K562 (cell line): ENCODE results near the gene RC3H2. TPM values are rescaled to one million over a fixed set of nuclear protein-coding genes. Genes with fewer than 3 reads are reported as not detected.

ENCODE experiments used
- CXXC5 ChIP-seq: fragments of 250-450 bp; sonication (Bioruptor Pico); IDR thresholded peaks from 2 replicates; pipeline ENCODE4 v1.8.0; 2022; ENCODE audit warnings: inconsistent platforms, mild to moderate bottlenecking, moderate library complexity
- GABPB1 ChIP-seq: sonication (generic); formaldehyde crosslinking; IDR thresholded peaks from 2 replicates; pipeline ENCODE4 v1.8.0; 2022; ENCODE audit warnings: mild to moderate bottlenecking, missing genetic modification reagents
- GTF3C2 ChIP-seq: IDR thresholded peaks from 3 replicates; pipeline ENCODE4 v1.6.1; 2011; ENCODE audit warnings: borderline replicate concordance, mild to moderate bottlenecking, moderate library complexity; ENCODE audit not compliant: insufficient read length; ENCODE audit errors: extremely low read depth
- HDGF ChIP-seq: fragments of 450-650 bp; IDR thresholded peaks from 2 replicates; pipeline ENCODE4 v1.6.1; 2016
- LARP7 ChIP-seq: fragments of 450-650 bp; IDR thresholded peaks from 2 replicates; pipeline ENCODE4 v1.6.1; 2016
- NCOR1 ChIP-seq: fragments of 450-650 bp; IDR thresholded peaks from 2 replicates; pipeline ENCODE4 v1.6.1; 2016; ENCODE audit warnings: mild to moderate bottlenecking, moderate library complexity
- NFXL1 ChIP-seq: fragments of 450-650 bp; formaldehyde crosslinking; IDR thresholded peaks from 2 replicates; pipeline ENCODE4 v1.4.0; 2021; ENCODE audit warnings: mild to moderate bottlenecking
- RCOR1 ChIP-seq, 2 experiments: IDR thresholded peaks; 2 replicates each; pipeline ENCODE4 v1.6.1; 2012; ENCODE audit warnings: low read depth in 2 of 2, low read length in 2 of 2, borderline replicate concordance in 1 of 2, improper control_type of control experiment in 1 of 2
- SMARCA5 ChIP-seq: fragments of 450-650 bp; IDR thresholded peaks from 2 replicates; pipeline ENCODE4 v1.6.1; 2016
- ZNF175 ChIP-seq: fragments of 200-800 bp; sonication (Bioruptor generic); IDR thresholded peaks from 2 replicates; pipeline ENCODE4 v1.6.1; 2016; ENCODE audit warnings: low read depth, mild to moderate bottlenecking, missing genetic modification characterization, missing compliant biosample characterization
- ZNF316 ChIP-seq: fragments of 450-650 bp; IDR thresholded peaks from 2 replicates; pipeline ENCODE4 v1.6.1; 2016
- ZNF589 ChIP-seq: fragments of 200-800 bp; sonication (Bioruptor generic); IDR thresholded peaks from 2 replicates; pipeline ENCODE4 v1.6.1; 2016; ENCODE audit warnings: low read depth, missing genetic modification characterization, missing compliant biosample characterization
- polyA plus RNA-seq, 8 experiments: library from polyadenylated mRNA; depleted of rRNA in 4 of 8; stranded (reverse) in 5 of 8; unstranded in 3 of 8; fragments of >200 nt; fragmentation: Nextera tagmentation in 2 of 8; fragmentation: Illumina TruSeq in 1 of 8; extraction: Ambion mirVana in 2 of 8; extraction: Trizol in 1 of 8; gene quantifications; 2 replicates each; pipeline versions ENCODE4 v1.2.1 to v1.2.3, GENCODE V29; 2011 to 2014; ENCODE audit warnings: inconsistent platforms in 1 of 8, missing spikeins in 1 of 8
- total RNA-seq, 7 experiments: library from RNA; depleted of rRNA in 6 of 7; stranded (reverse); fragments of >200 nt in 6 of 7; fragmentation: Illumina TruSeq in 2 of 7; extraction: Trizol in 2 of 7; gene quantifications; 2 replicates each; pipeline versions ENCODE4 v1.2.1 to v1.2.3, GENCODE V29; 2011 to 2021; ENCODE audit warnings: low replicate concordance in 1 of 7
- TF ChIP-seq, protein P1 (sequence below), 2 experiments: fragments of 450-650 bp in 1 of 2; IDR thresholded peaks; 2 replicates each; pipeline ENCODE4 v1.6.1; 2011 to 2017; ENCODE audit warnings: low read depth in 2 of 2, antibody characterized with exemption in 1 of 2, borderline replicate concordance in 1 of 2, low read length in 1 of 2, mild to moderate bottlenecking in 1 of 2, mixed read lengths in 1 of 2; ENCODE audit not compliant: control insufficient read depth in 1 of 2
- TF ChIP-seq, protein P2 (sequence below): fragments of 250-450 bp; sonication (Bioruptor Pico); IDR thresholded peaks from 2 replicates; pipeline ENCODE4 v1.9.0; 2021; ENCODE audit warnings: mild to moderate bottlenecking, inconsistent platforms
- TF ChIP-seq, protein P3 (sequence below), 3 experiments: fragments of 200-800 bp in 1 of 3; fragments of 250-450 bp in 1 of 3; fragments of 450-650 bp in 1 of 3; sonication (Bioruptor Pico) in 1 of 3; sonication (Bioruptor generic) in 1 of 3; formaldehyde crosslinking in 1 of 3; IDR thresholded peaks; 2 replicates each; pipeline versions ENCODE4 v1.6.1 to v1.8.0; 2016 to 2022; ENCODE audit warnings: mild to moderate bottlenecking in 2 of 3, missing genetic modification characterization in 2 of 3, missing compliant biosample characterization in 1 of 3, moderate library complexity in 1 of 3

Gene RC3H2
- total and polyA plus RNA-seq, 9 of the 15 experiments (the other 6 are each of a cell fraction or from before 2014, with no cell fraction given), result 5.6 to 35.4 (median 18.6) TPM

DNA sequence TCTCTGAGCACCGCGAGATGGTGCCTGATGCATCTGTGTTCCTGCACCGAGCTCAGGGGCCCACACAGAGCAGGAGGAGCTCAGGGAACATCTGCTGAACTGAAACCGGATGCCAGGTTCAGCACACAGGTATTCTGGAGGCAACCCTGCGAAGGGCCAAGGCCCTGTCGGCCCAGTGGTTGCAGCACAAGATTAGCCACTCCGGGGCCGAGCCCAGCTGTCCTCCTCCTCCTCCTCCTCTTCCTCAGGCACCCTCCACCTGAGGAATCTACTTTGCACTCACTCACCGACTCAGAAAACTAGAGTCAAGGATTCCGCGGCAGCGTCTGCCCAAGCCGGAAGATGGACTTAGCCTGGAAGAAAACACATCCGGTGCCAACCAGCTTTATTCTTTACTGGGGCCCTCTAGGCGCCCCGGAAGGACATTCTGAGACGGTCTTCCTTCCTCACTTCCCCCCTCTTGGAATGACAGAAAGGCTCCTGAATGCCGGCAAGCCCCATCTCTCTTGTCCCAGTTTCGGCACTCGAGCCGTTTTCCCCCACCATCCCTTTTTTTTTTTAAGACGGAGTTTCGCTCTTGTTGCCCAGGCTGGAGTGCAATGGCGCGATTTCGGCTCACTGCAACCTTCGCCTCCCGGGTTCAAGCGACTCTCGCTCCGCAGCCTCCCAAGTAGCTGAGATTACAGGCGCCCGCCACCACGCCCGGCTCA, 8.0 kb upstream of the RC3H2 start, which contains the start of gene ZBTB6 (continued):
- TF ChIP-seq HDGF, result no peak
- no peak for TF ChIP-seq NCOR1
- TF ChIP-seq, protein P1, sequence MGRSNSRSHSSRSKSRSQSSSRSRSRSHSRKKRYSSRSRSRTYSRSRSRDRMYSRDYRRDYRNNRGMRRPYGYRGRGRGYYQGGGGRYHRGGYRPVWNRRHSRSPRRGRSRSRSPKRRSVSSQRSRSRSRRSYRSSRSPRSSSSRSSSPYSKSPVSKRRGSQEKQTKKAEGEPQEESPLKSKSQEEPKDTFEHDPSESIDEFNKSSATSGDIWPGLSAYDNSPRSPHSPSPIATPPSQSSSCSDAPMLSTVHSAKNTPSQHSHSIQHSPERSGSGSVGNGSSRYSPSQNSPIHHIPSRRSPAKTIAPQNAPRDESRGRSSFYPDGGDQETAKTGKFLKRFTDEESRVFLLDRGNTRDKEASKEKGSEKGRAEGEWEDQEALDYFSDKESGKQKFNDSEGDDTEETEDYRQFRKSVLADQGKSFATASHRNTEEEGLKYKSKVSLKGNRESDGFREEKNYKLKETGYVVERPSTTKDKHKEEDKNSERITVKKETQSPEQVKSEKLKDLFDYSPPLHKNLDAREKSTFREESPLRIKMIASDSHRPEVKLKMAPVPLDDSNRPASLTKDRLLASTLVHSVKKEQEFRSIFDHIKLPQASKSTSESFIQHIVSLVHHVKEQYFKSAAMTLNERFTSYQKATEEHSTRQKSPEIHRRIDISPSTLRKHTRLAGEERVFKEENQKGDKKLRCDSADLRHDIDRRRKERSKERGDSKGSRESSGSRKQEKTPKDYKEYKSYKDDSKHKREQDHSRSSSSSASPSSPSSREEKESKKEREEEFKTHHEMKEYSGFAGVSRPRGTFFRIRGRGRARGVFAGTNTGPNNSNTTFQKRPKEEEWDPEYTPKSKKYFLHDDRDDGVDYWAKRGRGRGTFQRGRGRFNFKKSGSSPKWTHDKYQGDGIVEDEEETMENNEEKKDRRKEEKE (IDR thresholded peaks at IDR 0.05; ENCODE audit: borderline replicate concordance in 1 of 2, control insufficient read depth in 1 of 2, low read depth in 2 of 2, low read length in 1 of 2), result no peak
- TF ChIP-seq NFXL1 (CRISPR knock-in tag), result no peak
- peak; percentile 28; the same call in 1 of the 2 replicates for TF ChIP-seq ZNF175 (CRISPR knock-in tag)
- TF ChIP-seq ZNF316, result no peak
- peak; percentile 90; the same call in 1 of the 2 replicates for TF ChIP-seq SMARCA5
- TF ChIP-seq GTF3C2, result no peak
- peak; percentile 59; the same call in 1 of the 2 replicates for TF ChIP-seq ZNF589 (CRISPR knock-in tag)
- TF ChIP-seq, protein P2, sequence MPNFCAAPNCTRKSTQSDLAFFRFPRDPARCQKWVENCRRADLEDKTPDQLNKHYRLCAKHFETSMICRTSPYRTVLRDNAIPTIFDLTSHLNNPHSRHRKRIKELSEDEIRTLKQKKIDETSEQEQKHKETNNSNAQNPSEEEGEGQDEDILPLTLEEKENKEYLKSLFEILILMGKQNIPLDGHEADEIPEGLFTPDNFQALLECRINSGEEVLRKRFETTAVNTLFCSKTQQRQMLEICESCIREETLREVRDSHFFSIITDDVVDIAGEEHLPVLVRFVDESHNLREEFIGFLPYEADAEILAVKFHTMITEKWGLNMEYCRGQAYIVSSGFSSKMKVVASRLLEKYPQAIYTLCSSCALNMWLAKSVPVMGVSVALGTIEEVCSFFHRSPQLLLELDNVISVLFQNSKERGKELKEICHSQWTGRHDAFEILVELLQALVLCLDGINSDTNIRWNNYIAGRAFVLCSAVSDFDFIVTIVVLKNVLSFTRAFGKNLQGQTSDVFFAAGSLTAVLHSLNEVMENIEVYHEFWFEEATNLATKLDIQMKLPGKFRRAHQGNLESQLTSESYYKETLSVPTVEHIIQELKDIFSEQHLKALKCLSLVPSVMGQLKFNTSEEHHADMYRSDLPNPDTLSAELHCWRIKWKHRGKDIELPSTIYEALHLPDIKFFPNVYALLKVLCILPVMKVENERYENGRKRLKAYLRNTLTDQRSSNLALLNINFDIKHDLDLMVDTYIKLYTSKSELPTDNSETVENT (CRISPR knock-in tag), result no peak
- TF ChIP-seq, protein P3, sequence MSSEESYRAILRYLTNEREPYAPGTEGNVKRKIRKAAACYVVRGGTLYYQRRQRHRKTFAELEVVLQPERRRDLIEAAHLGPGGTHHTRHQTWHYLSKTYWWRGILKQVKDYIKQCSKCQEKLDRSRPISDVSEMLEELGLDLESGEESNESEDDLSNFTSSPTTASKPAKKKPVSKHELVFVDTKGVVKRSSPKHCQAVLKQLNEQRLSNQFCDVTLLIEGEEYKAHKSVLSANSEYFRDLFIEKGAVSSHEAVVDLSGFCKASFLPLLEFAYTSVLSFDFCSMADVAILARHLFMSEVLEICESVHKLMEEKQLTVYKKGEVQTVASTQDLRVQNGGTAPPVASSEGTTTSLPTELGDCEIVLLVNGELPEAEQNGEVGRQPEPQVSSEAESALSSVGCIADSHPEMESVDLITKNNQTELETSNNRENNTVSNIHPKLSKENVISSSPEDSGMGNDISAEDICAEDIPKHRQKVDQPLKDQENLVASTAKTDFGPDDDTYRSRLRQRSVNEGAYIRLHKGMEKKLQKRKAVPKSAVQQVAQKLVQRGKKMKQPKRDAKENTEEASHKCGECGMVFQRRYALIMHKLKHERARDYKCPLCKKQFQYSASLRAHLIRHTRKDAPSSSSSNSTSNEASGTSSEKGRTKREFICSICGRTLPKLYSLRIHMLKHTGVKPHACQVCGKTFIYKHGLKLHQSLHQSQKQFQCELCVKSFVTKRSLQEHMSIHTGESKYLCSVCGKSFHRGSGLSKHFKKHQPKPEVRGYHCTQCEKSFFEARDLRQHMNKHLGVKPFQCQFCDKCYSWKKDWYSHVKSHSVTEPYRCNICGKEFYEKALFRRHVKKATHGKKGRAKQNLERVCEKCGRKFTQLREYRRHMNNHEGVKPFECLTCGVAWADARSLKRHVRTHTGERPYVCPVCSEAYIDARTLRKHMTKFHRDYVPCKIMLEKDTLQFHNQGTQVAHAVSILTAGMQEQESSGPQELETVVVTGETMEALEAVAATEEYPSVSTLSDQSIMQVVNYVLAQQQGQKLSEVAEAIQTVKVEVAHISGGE (CRISPR knock-in tag; IDR thresholded peaks at IDR 0.05), result peak; percentile 79 to 97 (median 94); a peak in 5 of 6 replicates
- TF ChIP-seq CXXC5, result peak; percentile 65
- TF ChIP-seq LARP7, result peak; percentile 87; the same call in 1 of the 2 replicates
- TF ChIP-seq GABPB1 (CRISPR knock-in tag), result peak; percentile 89
- TF ChIP-seq RCOR1 (IDR thresholded peaks at IDR 0.05; ENCODE audit: borderline replicate concordance in 1 of 2, low read depth in 2 of 2, low read length in 2 of 2), result peak in 1 of 2 experiments; percentile 6; a peak in 2 of 4 replicates
